Stimulated activated effector memory CD8-positive, alpha-beta T cell treated with anti-CD3 and anti-CD28 coated beads, Interleukin-12 subunit alpha, Interleukin-12 subunit beta, amount 100 ng/mL, for 72 hours (primary cell): ENCODE data around the gene LRR1.
"Not testable (repeated sequence)": the region's sequence is repeated elsewhere in the genome, so short reads cannot be mapped to it uniquely, and the experiment has no call there.

ENCODE experiments used
- ATAC-seq: fragments of 150-1000 bp; cut with Tn5 transposase; 2 replicates; pipeline ENCODE4 v1.10.0; 2021
- DNase-seq, 2 donors: peaks; one replicate each; pipeline ENCODE4 v3.0.0; 2021 to 2022; ENCODE audit warnings: low spot score in 2 of 2
- H3K27ac Mint-ChIP-seq: one replicate; pipeline ENCODE4 v1.8.0; 2022; ENCODE audit warnings: mild to moderate bottlenecking, mixed read lengths
- H3K36me3 Mint-ChIP-seq: one replicate; pipeline ENCODE4 v1.8.0; 2022; ENCODE audit warnings: mild to moderate bottlenecking, mixed read lengths
- H3K4me1 Mint-ChIP-seq: one replicate; pipeline ENCODE4 v1.8.0; 2022; ENCODE audit warnings: mixed read lengths
- H3K4me3 Mint-ChIP-seq: one replicate; pipeline ENCODE4 v1.8.0; 2022; ENCODE audit warnings: mild to moderate bottlenecking, mixed read lengths
- H3K9me3 Mint-ChIP-seq: one replicate; pipeline ENCODE4 v1.8.0; 2022; ENCODE audit warnings: mixed read lengths

LRR1 gene

GRCh38 chr14:49582113-49582977, 16.4 kb upstream of the LRR1 start:
- H3K4me1 Mint-ChIP-seq = peaks cover 61% of the 10 kb centered on the region
- peak overlapping the region; percentile 94 for H3K4me3 Mint-ChIP-seq
- H3K27ac Mint-ChIP-seq = peak overlapping the region; percentile 13
- H3K36me3 Mint-ChIP-seq = peaks cover 90% of the 10 kb centered on the region
- ATAC-seq (no peak), DNase-seq (no peak)
- H3K9me3 Mint-ChIP-seq = no peaks in the 10 kb centered on the region

DNA sequence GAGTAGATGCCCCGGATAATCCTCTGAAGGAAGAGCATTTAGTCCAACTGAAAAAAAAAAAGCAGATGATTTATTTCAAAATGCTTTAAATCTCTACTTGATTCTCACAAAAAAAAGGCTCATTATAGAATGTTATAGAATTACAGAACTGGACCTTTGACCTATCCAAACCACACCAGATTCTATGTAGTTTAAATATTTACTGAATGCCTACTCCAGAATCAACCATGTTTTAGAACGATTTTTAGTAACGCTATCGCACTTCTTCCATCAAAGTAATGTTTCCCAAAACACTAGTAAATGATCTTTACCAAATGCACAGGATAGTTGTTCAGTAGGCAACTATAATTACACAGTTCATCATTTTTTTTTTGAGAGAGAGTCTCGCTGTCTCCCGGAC, 15.1 kb upstream of the LRR1 start:
- no peaks in the 10 kb centered on the region for H3K9me3 Mint-ChIP-seq
- peak overlapping the region; percentile 100 for H3K27ac Mint-ChIP-seq
- peak overlapping the region; percentile 94 for H3K4me3 Mint-ChIP-seq
- DNase-seq = no peak
- H3K4me1 Mint-ChIP-seq = peaks cover 57% of the 10 kb centered on the region
- ATAC-seq = no peak
- H3K36me3 Mint-ChIP-seq = peaks cover 77% of the 10 kb centered on the region

DNA sequence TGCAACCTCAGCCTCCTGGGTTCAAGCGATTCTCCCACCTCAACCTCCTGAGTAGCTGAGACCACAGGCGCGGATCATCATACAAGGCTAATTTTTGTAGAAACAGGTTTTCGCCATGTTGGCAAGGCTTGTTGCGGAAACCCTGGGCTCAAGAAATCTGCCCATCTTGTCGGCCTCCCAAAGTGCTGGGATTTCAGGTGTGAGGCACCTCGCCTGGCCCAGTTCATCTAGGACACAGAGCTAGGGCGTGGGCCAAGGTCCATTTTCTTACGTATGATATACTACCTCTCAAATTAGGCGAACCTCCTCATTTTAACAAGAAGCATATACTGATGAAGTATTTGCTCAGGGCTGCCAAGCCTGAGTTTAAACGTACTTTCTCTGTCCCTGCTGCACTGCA, 14.7 kb upstream of the LRR1 start:
- no peak for ATAC-seq
- H3K4me3 Mint-ChIP-seq = peak overlapping the region; percentile 94
- peak overlapping the region; percentile 100 for H3K27ac Mint-ChIP-seq
- DNase-seq = no peak
- H3K9me3 Mint-ChIP-seq = no peaks in the 10 kb centered on the region
- peaks cover 57% of the 10 kb centered on the region for H3K4me1 Mint-ChIP-seq
- H3K36me3 Mint-ChIP-seq = peaks cover 72% of the 10 kb centered on the region

DNA sequence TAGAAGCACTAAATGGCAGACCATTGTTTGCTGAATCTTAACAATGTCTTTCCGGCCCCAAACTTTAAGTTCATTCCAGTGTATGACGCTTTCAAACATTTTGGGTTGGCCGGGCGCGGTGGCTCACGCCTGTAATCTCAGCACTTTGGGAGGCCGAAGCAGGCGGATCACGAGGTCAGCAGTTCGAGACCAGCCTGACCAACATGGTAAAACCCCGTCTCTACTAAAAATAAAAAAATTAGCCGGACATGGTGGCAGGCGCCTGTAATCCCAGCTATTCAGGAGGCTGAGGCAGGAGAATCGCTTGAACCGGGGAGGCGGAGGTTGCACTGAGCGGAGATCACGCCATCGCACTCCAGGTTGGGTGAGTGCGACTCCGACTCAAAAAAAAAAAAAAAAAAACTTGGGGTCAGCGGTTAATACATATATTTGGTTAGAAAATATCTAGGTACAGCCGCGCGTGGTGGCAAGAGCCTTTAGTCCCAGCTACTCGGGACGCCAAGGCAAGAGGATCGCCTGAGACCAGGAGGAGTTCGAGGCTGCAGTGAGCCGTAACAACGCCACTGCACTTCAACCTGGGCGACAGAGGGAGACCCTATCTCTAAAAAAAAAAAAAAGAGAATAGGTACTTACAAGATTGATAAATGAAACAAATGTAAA, 13.6 kb upstream of the LRR1 start:
- not testable (repeated sequence) for ATAC-seq, H3K9me3 Mint-ChIP-seq
- Mint-ChIP-seq H3K4me3 (peak overlapping the region; percentile 94), H3K36me3 (peaks cover 68% of the 10 kb centered on the region), H3K4me1 (peaks cover 49% of the 10 kb centered on the region), H3K27ac (peak overlapping the region; percentile 100)
- DNase-seq = peak in 1 of 2 donors; percentile 59

- Mint-ChIP-seq H3K4me3 (peak within 1 kb of the TSS; percentile 94), H3K4me1 (peaks cover 44% of the 10 kb centered on the region), H3K27ac (peak within 1 kb of the TSS; percentile 100), H3K9me3 (no peaks in the 10 kb centered on the region), H3K36me3 (peaks cover 62% of the 10 kb centered on the region)
- peak; percentile 97 to 100 for DNase-seq
- ATAC-seq = peak; percentile 96
Observed at GRCh38 chr14:49585803-49586672, 12.7 kb upstream of the LRR1 start, which contains the start of gene RPS29. Gene RPS29, minus strand, starts transcription at chr14:49586380. Its CDS starts 34 bp downstream, at chr14:49586346.

DNA sequence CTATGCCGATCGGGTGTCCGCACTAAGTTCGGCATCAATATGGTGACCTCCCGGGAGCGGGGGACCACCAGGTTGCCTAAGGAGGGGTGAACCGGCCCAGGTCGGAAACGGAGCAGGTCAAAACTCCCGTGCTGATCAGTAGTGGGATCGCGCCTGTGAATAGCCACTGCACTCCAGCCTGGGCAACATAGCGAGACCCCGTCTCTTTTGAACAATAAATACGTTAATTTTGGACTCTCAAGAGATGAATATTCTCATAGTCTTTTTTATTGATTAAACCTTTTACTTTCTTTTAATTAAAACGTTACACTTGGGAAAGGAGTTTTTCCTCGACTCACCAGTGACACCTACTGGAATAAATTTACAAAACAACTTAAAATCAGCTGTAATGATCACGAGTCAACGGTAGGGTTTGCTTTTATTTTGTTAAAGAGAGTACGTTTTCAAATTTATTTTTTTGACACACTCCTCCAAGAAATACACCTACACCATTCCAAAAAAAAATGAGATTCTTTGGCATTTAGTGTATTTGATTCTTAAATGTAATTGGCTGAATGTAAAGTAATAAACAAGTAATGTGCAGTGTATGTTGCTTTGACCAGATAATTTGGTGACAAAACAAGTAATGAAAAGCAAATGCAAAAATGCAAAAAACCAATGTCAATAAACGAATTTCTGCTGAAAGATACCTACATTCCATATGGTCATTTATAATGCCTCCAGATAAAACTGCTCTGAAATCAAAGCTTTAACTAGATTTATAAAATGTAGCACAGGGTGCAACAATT, 11.9 kb upstream of the LRR1 start:
- DNase-seq = peak; percentile 39 to 83
- peak overlapping the region; percentile 94 for H3K4me3 Mint-ChIP-seq
- H3K4me1 Mint-ChIP-seq = peaks cover 35% of the 10 kb centered on the region
- H3K27ac Mint-ChIP-seq = peak overlapping the region; percentile 100
- peaks cover 54% of the 10 kb centered on the region for H3K36me3 Mint-ChIP-seq
- no peaks in the 10 kb centered on the region for H3K9me3 Mint-ChIP-seq
- peak; percentile 56 for ATAC-seq

- Mint-ChIP-seq H3K4me1 (peaks cover 13% of the 10 kb centered on the region), H3K9me3 (no peaks in the 10 kb centered on the region), H3K36me3 (peaks cover 29% of the 10 kb centered on the region), H3K4me3 (no peak overlapping the region), H3K27ac (no peak overlapping the region)
- DNase-seq (no peak), ATAC-seq (no peak)
Observed at GRCh38 chr14:49589387-49589786, 9.4 kb upstream of the LRR1 start.

GRCh38 chr14:49593016-49593415, 5.7 kb upstream of the LRR1 start:
- DNase-seq = no peak
- peaks cover 3% of the 10 kb centered on the region for H3K36me3 Mint-ChIP-seq
- no peak for ATAC-seq
- no peaks in the 10 kb centered on the region for H3K9me3 Mint-ChIP-seq
- H3K27ac Mint-ChIP-seq = no peak overlapping the region
- no peak overlapping the region for H3K4me3 Mint-ChIP-seq
- H3K4me1 Mint-ChIP-seq = peaks cover 9% of the 10 kb centered on the region

- H3K4me1 Mint-ChIP-seq = peaks cover 9% of the 10 kb centered on the region
- no peak for ATAC-seq
- H3K36me3 Mint-ChIP-seq = peaks cover 18% of the 10 kb centered on the region
- H3K4me3 Mint-ChIP-seq = no peak overlapping the region
- no peaks in the 10 kb centered on the region for H3K9me3 Mint-ChIP-seq
- H3K27ac Mint-ChIP-seq = no peak overlapping the region
- DNase-seq = no peak
Observed at GRCh38 chr14:49594347-49595091, 4.2 kb upstream of the LRR1 start.

DNA sequence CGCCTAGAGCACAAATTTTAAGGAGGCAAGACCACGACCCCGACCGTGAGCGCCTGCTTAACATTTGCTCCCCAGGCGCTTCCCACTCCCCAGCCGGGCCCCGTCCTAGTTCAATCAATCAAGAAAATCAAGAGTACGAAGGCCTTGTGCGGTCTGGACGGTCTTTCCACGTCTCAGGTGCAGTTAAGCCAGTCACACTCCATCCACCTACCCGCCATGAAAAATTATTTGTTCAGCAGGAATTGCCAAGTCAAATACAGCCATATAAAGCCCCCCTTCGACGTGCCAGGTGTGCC, 603 bp upstream of the LRR1 start:
- H3K27ac Mint-ChIP-seq = peak overlapping the region; percentile 99
- DNase-seq (no peak), ATAC-seq (peak; percentile 9)
- no peaks in the 10 kb centered on the region for H3K9me3 Mint-ChIP-seq
- peaks cover 17% of the 10 kb centered on the region for H3K4me1 Mint-ChIP-seq
- H3K36me3 Mint-ChIP-seq = peaks cover 48% of the 10 kb centered on the region
- peak overlapping the region; percentile 96 for H3K4me3 Mint-ChIP-seq

- Mint-ChIP-seq H3K27ac (no peak overlapping the region), H3K4me1 (peaks cover 10% of the 10 kb centered on the region), H3K9me3 (no peaks in the 10 kb centered on the region), H3K36me3 (peaks cover 89% of the 10 kb centered on the region), H3K4me3 (no peak overlapping the region)
- DNase-seq = no peak
- ATAC-seq = no peak
Observed at GRCh38 chr14:49607583-49607982, 8.8 kb downstream of the LRR1 start.

- no peak for ATAC-seq
Observed at GRCh38 chr14:49612251-49612650, 13.5 kb downstream of the LRR1 start.

GRCh38 chr14:49612671-49613070, 13.9 kb downstream of the LRR1 start:
- DNase-seq (no peak), ATAC-seq (no peak)
- H3K27ac Mint-ChIP-seq = no peak overlapping the region
- H3K9me3 Mint-ChIP-seq = no peaks in the 10 kb centered on the region
- H3K36me3 Mint-ChIP-seq = peaks cover 88% of the 10 kb centered on the region
- no peak overlapping the region for H3K4me3 Mint-ChIP-seq
- no peaks in the 10 kb centered on the region for H3K4me1 Mint-ChIP-seq

More at GRCh38 chr14:49612251-49612650, 13.5 kb downstream of the LRR1 start:
- H3K4me1 Mint-ChIP-seq = no peaks in the 10 kb centered on the region
- H3K9me3 Mint-ChIP-seq = no peaks in the 10 kb centered on the region
- no peak for DNase-seq
- H3K36me3 Mint-ChIP-seq = peaks cover 88% of the 10 kb centered on the region
- no peak overlapping the region for H3K27ac Mint-ChIP-seq
- no peak overlapping the region for H3K4me3 Mint-ChIP-seq

GRCh38 chr14:49614196-49614595, 15.5 kb downstream of the LRR1 start:
- no peak overlapping the region for H3K27ac Mint-ChIP-seq
- DNase-seq (no peak), ATAC-seq (no peak)
- H3K4me1 Mint-ChIP-seq = peaks cover 12% of the 10 kb centered on the region
- no peaks in the 10 kb centered on the region for H3K9me3 Mint-ChIP-seq
- H3K4me3 Mint-ChIP-seq = no peak overlapping the region
- H3K36me3 Mint-ChIP-seq = peaks cover 88% of the 10 kb centered on the region
